HG03139 (cell line): ENCODE results near the gene SLC27A2.

ENCODE experiments used
- ATAC-seq: cut with Tn5 transposase; IDR thresholded peaks from one replicate; pipeline ENCODE4 v1.9.1; 2021; ENCODE audit not compliant: unreplicated experiment

The SLC27A2 gene

GRCh38 chr15:50261981-50262380 is 80.0 kb downstream of the SLC27A2 start:
- no peak for ATAC-seq

GRCh38 chr15:50262533-50262932 is 80.5 kb downstream of the SLC27A2 start:
- no peak for ATAC-seq

- no peak for ATAC-seq
Observed at GRCh38 chr15:50265620-50266019, 83.6 kb downstream of the SLC27A2 start, which contains the start of gene HDC. Gene HDC (minus strand): TSS chr15:50265726. CDS start chr15:50265623, 103 bp downstream.

DNA sequence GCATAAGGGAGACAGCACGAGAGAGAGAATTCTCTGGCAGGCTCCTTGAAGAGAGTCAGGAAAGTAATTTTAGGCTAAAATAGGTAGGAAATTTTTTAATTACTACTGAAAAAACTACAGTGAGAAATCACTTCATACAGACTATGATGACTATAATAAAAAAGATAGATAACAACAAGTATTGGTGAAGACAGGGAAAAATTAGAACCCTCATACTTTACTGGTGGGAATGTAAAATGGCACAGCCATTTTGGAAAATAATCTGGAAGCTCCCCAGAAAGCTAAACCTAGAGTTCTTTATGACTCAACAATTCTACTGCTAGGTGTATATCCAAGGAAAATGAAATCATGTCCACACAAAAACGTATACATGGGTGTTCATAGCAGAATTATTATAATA is 85.6 kb downstream of the SLC27A2 start:
- no peak for ATAC-seq

GRCh38 chr15:50275091-50275490 is 93.1 kb downstream of the SLC27A2 start:
- ATAC-seq: no peak

- no peak for ATAC-seq
Observed at GRCh38 chr15:50275908-50276307, 93.9 kb downstream of the SLC27A2 start.

DNA sequence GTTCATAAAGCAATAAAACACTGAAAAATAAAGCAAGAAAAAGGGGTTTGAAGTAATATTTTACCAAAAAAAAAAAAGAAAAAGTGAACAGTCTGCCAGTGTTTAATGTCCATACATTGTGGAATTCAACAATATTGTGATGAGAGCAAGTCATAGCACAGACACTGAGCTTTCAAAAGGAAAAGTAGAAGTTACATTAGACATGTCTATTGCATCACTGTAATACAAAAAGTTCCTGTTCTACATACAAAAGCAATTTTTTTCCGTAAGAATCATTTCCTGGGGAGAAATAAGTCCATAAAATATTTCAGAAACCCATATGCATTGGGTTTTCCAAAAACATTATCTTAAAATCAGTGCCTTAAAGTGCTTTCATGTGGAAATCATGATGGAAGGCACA is 95.4 kb downstream of the SLC27A2 start:
- ATAC-seq: no peak

- no peak for ATAC-seq
Observed at GRCh38 chr15:50278496-50278895, 96.5 kb downstream of the SLC27A2 start.

- no peak for ATAC-seq
Observed at GRCh38 chr15:50280271-50280670, 98.3 kb downstream of the SLC27A2 start.

- no peak for ATAC-seq
Observed at GRCh38 chr15:50281427-50281826, 99.4 kb downstream of the SLC27A2 start.
